Pulmonary artery endothelial cell (primary cell): ENCODE data around the gene IFT22. TPM values are rescaled to one million over a fixed set of nuclear protein-coding genes. Genes with fewer than 3 reads are reported as not detected.
"Not testable (repeated sequence)": the region's sequence is repeated elsewhere in the genome, so short reads cannot be mapped to it uniquely, and the experiment has no call there.

Experiments used
- DNase-seq: peaks from one replicate; pipeline ENCODE4 v3.0.0-alpha.2; 2011; ENCODE audit warnings: low read depth, low spot score
- total RNA-seq: library from RNA; depleted of rRNA; stranded (reverse); fragments of >200 nt; gene quantifications from 2 replicates; pipeline ENCODE4 v1.2.3, GENCODE V29; 2014

The IFT22 gene
- total RNA-seq, 1 donor from 2014 or later, result 24.2 TPM

- peak; percentile 11 for DNase-seq
Measured at GRCh38 chr7:101315336-101315735, 6.3 kb downstream of the IFT22 start.

- no peak for DNase-seq
Measured at GRCh38 chr7:101308245-101309085, 13.1 kb downstream of the IFT22 start.

GRCh38 chr7:101306307-101306706, 15.3 kb downstream of the IFT22 start:
- no peak for DNase-seq

GRCh38 chr7:101303102-101303701, 18.4 kb downstream of the IFT22 start:
- no peak for DNase-seq

GRCh38 chr7:101302641-101303101, 18.9 kb downstream of the IFT22 start:
- DNase-seq, result no peak

GRCh38 chr7:101300465-101301376, 20.9 kb downstream of the IFT22 start:
- DNase-seq, result no peak

- no peak for DNase-seq
Measured at GRCh38 chr7:101299511-101300464, 21.8 kb downstream of the IFT22 start.

GRCh38 chr7:101294832-101295121, 26.8 kb downstream of the IFT22 start:
- DNase-seq, result no peak

- no peak for DNase-seq
Measured at GRCh38 chr7:101294039-101294831, 27.4 kb downstream of the IFT22 start.

- DNase-seq, result not testable (repeated sequence)
Measured at GRCh38 chr7:101293069-101294021, 28.3 kb downstream of the IFT22 start.

- not testable (repeated sequence) for DNase-seq
Measured at GRCh38 chr7:101292566-101292965, 29.0 kb downstream of the IFT22 start.

- not testable (repeated sequence) for DNase-seq
Measured at GRCh38 chr7:101290186-101291037, 31.2 kb downstream of the IFT22 start.

GRCh38 chr7:101289687-101290086, 31.9 kb downstream of the IFT22 start:
- not testable (repeated sequence) for DNase-seq

- no peak for DNase-seq
Measured at GRCh38 chr7:101288439-101288838, 33.2 kb downstream of the IFT22 start.

GRCh38 chr7:101287032-101287431, 34.6 kb downstream of the IFT22 start:
- DNase-seq, result no peak

- DNase-seq, result not testable (repeated sequence)
Measured at GRCh38 chr7:101285880-101286279, 35.7 kb downstream of the IFT22 start.

- no peak for DNase-seq
Measured at GRCh38 chr7:101285171-101285570, 36.4 kb downstream of the IFT22 start.

GRCh38 chr7:101280912-101281311, 40.7 kb downstream of the IFT22 start:
- not testable (repeated sequence) for DNase-seq
